HG03097 (cell line): ENCODE results near the gene PCDHA4.
"Not testable (repeated sequence)": the region's sequence is repeated elsewhere in the genome, so short reads cannot be mapped to it uniquely, and the experiment has no call there.

ENCODE experiments used
- ATAC-seq: cut with Tn5 transposase; IDR thresholded peaks from one replicate; pipeline ENCODE4 v1.9.1; 2021; ENCODE audit not compliant: unreplicated experiment, low FRiP score

PCDHA4 gene

DNA sequence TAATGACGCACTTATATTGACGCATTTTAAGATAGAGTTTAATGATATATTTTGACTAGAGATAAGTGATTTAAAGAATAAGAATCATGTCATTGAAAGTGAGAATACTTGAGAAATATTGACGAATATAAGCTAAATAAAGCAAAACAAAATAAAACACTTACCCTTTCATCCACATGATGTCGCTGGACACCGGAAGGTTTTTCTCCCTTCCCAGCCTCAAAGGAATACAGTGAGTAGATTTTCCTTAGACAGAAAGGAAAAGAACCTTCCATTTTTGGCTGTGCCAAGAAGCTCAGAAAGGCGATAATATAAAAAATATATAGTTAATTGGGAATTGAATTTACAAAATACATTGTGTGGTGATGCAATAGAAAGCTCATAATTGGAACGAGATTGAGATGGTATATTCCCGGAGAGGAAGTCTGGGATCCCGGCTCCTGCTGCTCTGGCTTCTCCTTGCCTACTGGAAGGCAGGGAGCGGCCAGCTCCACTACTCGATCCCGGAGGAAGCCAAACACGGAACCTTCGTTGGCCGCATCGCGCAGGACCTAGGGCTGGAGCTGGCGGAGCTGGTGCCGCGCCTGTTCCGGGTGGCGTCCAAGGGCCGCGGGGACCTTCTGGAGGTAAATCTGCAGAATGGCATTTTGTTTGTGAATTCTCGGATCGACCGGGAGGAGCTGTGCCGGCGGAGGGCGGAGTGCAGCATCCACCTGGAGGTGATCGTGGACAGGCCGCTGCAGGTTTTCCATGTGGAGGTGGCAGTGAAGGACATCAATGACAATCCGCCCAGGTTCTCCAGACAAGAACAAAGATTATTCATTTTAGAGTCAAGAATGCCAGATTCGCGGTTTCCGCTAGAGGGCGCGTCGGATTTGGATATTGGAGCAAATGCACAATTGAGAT is 14.8 kb downstream of the PCDHA4 start, which contains the start of gene PCDHA5:
Gene PCDHA5, plus strand, starts transcription at position 239 of the 906 bp plus-strand sequence.
- ATAC-seq = no peak

- no peak for ATAC-seq
These were observed 15.4 kb downstream of the PCDHA4 start for GRCh38 chr5:140822281-140822629.

GRCh38 chr5:140822969-140823368 is 16.1 kb downstream of the PCDHA4 start:
- ATAC-seq = not testable (repeated sequence)

DNA sequence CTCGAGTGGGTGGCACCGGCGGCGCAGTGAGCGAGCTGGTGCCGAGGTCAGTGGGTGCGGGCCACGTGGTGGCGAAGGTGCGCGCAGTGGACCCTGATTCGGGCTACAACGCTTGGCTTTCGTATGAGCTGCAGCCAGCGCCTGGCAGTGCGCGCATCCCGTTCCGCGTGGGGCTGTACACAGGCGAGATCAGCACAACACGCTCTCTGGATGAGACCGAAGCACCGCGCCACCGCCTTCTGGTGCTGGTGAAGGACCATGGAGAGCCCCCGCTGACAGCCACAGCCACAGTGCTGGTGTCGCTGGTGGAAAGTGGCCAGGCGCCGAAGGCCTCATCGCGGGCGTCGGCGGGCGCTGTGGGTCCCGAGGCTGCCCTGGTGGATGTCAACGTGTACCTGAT is 16.6 kb downstream of the PCDHA4 start:
- no peak for ATAC-seq

DNA sequence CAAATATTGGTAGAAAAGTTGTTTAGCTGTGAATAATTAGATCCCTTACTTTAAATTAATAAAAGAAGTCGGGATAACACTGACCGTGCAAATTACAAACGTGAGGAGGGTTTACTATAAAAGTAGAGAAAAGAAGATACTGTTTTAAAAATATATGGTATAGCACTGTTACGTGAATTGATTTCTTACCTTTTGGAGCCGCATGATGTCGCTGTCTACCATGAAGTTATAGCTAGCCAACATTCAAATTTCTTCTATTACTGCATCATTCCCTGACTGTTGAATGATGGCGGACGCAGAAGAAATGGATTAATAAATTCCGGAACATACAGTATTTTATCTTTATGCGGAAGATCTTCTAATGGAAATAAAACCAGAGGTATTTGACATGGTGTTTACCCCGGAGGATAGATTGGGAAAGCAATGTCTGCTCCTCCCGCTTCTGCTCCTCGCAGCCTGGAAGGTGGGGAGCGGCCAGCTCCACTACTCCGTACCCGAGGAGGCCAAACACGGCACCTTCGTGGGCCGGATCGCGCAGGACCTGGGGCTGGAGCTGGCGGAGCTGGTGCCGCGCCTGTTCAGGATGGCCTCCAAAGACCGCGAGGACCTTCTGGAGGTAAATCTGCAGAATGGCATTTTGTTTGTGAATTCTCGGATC is 21.0 kb downstream of the PCDHA4 start, which contains the start of gene PCDHA6:
Gene PCDHA6, plus strand, starts transcription at position 257 of the 658 bp plus-strand sequence. Its CDS starts 132 bp downstream, at position 389.
- no peak for ATAC-seq

DNA sequence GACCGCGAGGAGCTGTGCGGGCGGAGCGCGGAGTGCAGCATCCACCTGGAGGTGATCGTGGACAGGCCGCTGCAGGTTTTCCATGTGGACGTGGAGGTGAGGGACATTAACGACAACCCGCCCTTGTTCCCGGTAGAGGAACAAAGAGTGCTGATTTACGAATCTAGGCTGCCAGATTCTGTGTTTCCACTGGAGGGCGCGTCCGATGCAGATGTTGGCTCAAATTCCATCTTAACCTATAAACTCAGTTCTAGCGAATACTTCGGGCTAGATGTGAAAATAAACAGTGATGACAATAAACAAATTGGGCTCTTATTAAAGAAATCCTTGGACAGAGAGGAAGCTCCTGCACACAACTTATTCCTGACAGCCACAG is 21.5 kb downstream of the PCDHA4 start:
- ATAC-seq = no peak

DNA sequence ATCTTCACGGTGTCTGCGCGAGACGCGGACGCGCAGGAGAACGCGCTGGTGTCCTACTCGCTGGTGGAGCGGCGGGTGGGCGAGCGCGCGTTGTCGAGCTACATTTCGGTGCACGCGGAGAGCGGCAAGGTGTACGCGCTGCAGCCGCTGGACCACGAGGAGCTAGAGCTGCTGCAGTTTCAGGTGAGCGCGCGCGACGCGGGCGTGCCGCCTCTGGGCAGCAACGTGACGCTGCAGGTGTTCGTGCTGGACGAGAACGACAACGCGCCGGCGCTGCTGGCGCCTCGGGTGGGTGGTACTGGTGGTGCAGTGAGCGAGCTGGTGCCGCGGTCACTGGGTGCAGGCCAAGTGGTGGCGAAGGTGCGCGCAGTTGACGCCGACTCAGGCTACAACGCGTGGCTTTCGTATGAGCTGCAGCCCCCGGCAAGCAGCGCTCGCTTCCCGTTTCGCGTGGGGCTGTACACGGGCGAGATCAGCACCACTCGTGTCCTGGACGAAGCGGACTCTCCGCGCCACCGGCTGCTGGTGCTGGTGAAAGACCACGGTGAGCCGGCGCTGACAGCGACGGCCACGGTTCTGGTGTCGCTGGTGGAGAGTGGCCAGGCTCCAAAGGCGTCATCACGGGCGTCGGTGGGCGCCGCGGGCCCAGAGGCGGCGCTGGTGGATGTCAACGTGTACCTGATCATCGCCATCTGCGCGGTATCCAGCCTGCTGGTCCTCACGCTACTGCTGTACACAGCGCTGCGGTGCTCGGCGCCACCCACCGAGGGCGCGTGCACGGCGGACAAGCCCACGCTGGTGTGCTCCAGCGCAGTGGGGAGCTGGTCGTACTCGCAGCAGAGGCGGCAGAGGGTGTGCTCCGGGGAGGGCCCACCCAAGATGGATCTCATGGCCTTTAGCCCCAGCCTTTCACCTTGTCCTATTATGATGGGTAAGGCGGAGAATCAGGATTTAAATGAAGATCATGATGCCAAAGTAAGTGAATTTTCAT is 22.9 kb downstream of the PCDHA4 start:
- not testable (repeated sequence) for ATAC-seq

- ATAC-seq = no peak
These were observed 27.1 kb downstream of the PCDHA4 start, which contains the start of gene PCDHA7 for GRCh38 chr5:140833993-140834392. Gene PCDHA7 (plus strand): TSS chr5:140834269. CDS start chr5:140834384, 115 bp downstream.

DNA sequence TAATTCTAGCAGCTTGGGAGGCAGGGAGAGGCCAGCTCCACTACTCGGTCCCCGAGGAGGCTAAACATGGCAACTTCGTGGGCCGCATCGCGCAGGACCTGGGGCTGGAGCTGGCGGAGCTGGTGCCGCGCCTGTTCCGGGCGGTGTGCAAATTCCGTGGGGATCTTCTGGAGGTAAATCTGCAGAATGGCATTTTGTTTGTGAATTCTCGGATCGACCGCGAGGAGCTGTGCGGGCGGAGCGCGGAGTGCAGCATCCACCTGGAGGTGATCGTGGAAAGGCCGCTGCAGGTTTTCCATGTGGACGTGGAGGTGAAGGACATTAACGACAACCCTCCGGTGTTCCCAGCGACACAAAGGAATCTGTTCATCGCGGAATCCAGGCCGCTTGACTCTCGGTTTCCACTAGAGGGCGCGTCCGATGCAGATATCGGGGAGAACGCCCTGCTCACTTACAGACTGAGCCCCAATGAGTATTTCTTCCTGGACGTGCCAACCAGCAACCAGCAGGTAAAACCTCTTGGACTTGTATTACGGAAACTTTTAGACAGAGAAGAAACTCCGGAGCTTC is 27.7 kb downstream of the PCDHA4 start:
- not testable (repeated sequence) for ATAC-seq

GRCh38 chr5:140835622-140836510 is 29.0 kb downstream of the PCDHA4 start:
- ATAC-seq = no peak

DNA sequence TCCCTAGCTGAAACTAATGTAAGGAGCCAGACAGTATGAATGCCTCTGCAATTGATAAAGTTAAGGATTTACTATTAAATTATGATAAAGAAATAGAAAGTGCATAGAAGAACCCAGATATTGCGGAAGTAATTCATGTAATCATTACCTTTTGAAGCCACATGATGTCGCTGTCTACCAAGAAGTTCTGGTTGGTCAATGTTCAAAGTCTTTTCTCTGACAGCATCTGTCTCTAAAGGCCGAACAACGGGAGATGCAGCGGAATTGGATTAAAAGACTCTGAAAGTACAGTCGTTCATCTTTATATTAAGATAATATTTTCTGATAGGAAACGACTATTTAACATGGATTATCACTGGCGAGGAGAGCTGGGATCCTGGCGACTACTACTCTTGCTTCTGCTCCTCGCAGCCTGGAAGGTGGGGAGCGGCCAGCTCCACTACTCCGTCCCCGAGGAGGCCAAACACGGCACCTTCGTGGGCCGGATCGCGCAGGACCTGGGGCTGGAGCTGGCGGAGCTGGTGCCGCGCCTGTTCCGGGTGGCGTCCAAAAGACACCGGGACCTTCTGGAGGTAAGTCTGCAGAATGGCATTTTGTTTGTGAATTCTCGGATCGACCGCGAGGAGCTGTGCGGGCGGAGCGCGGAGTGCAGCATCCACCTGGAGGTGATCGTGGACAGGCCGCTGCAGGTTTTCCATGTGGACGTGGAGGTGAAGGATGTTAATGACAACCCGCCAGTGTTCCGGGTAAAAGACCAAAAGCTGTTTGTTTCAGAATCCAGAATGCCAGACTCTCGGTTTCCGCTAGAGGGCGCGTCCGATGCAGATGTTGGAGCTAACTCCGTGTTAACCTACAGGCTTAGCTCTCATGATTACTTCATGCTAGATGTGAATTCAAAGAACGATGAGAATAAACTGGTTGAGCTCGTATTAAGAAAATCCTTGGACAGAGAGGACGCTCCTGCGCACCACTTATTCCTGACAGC is 34.4 kb downstream of the PCDHA4 start, which contains the start of gene PCDHA8:
Gene PCDHA8, plus strand, starts transcription at position 210 of the 985 bp plus-strand sequence. Its CDS starts 135 bp downstream, at position 345.
- ATAC-seq = no peak

GRCh38 chr5:140842798-140843733 is 36.2 kb downstream of the PCDHA4 start:
- no peak for ATAC-seq

GRCh38 chr5:140848139-140849102 is 41.6 kb downstream of the PCDHA4 start, which contains the start of gene PCDHA9:
Gene PCDHA9 (plus strand): TSS chr5:140848382. CDS start chr5:140848496, 114 bp downstream.
- not testable (repeated sequence) for ATAC-seq

GRCh38 chr5:140849831-140850634 is 43.2 kb downstream of the PCDHA4 start:
- ATAC-seq = not testable (repeated sequence)
